ENCODE data around the gene MICAL3. TPM values are rescaled to one million over a fixed set of nuclear protein-coding genes. Genes with fewer than 3 reads are reported as not detected.

The MICAL3 gene
- total and polyA plus RNA-seq, 9 of the 15 experiments (the other 6 are each of a cell fraction or from before 2014, with no cell fraction given) = 0.53 to 32.1 (median 12.3) TPM

- TF ChIP-seq CTCF (IDR thresholded peaks at IDR 0.05 in 2 of 3, conservative IDR thresholded peaks at IDR 0.05 in 1 of 3; ENCODE audit: insufficient read depth in 2 of 3, low read depth in 1 of 3, low read length in 3 of 3) (peak; percentile 31 to 57 (median 54); a peak in 4 of 6 replicates), GTF2F1 (IDR thresholded peaks at IDR 0.05; ENCODE audit: low read depth, low read length) (no peak), ZZZ3 (IDR thresholded peaks at IDR 0.05) (no peak), MYC (IDR thresholded peaks at IDR 0.05; ENCODE audit: low read depth, low read length) (no peak), MYC (CRISPR knock-in tag; IDR thresholded peaks at IDR 0.05; ENCODE audit: borderline replicate concordance, low read depth) (no peak), REST (IDR thresholded peaks at IDR 0.05; ENCODE audit: borderline replicate concordance) (peak; percentile 51; the same call in 1 of the 2 replicates), REST (CRISPR knock-in tag; IDR thresholded peaks at IDR 0.05; ENCODE audit: low read depth) (no peak), TGIF2 (CRISPR knock-in tag; IDR thresholded peaks at IDR 0.05) (no peak), DEAF1 (CRISPR knock-in tag; IDR thresholded peaks at IDR 0.05) (no peak), RAD21 (CRISPR knock-in tag; conservative IDR thresholded peaks at IDR 0.05 in 1 of 2, IDR thresholded peaks at IDR 0.05 in 1 of 2) (peak in 1 of 2 experiments; percentile 77; a peak in 2 of 4 replicates)
Measured at GRCh38 chr22:17910561-17911311, 113.6 kb downstream of the MICAL3 start (continued).

Measured in K562 (cell line).